Parathyroid adenoma (tissue), 2 donors: ENCODE results near the gene ACIN1.

Experiments used
- H2AFZ ChIP-seq: fragments of 300-600 bp; sonication (generic); one replicate; pipeline ENCODE4 v1.7.0; 2017; ENCODE audit warnings: antibody characterized with exemption, mild to moderate bottlenecking
- H3K27ac ChIP-seq: fragments of 300-600 bp; sonication (generic); one replicate; pipeline ENCODE4 v1.7.0; 2017
- H3K27me3 ChIP-seq: fragments of 300-600 bp; sonication (generic); one replicate; pipeline ENCODE4 v1.7.0; 2017; ENCODE audit warnings: low read length; ENCODE audit not compliant: control insufficient read depth, insufficient read depth
- H3K36me3 ChIP-seq: fragments of 300-600 bp; sonication (generic); one replicate; pipeline ENCODE4 v1.7.0; 2017; ENCODE audit warnings: low read length; ENCODE audit not compliant: control insufficient read depth, insufficient read depth
- H3K4me1 ChIP-seq: fragments of 300-600 bp; sonication (generic); one replicate; pipeline ENCODE4 v1.7.0; 2017; ENCODE audit warnings: control low read depth
- H3K4me2 ChIP-seq: fragments of 300-600 bp; sonication (generic); one replicate; pipeline ENCODE4 v1.7.0; 2017; ENCODE audit warnings: low read length
- H3K4me3 ChIP-seq: fragments of 300-600 bp; sonication (generic); one replicate; pipeline ENCODE4 v1.7.0; 2017; ENCODE audit warnings: low read depth, low read length
- H3K79me2 ChIP-seq: fragments of 300-600 bp; sonication (generic); one replicate; pipeline ENCODE4 v1.7.0; 2017; ENCODE audit warnings: control low read depth
- H3K9ac ChIP-seq: fragments of 300-600 bp; sonication (generic); one replicate; pipeline ENCODE4 v1.7.0; 2017; ENCODE audit warnings: mild to moderate bottlenecking
- H3K9me3 ChIP-seq: fragments of 300-600 bp; sonication (generic); one replicate; pipeline ENCODE4 v1.7.0; 2017; ENCODE audit warnings: low read length; ENCODE audit not compliant: control insufficient read depth
- TF ChIP-seq, protein P1 (sequence below): fragments of 300-600 bp; sonication (generic); IDR thresholded peaks from one replicate; pipeline ENCODE4 v1.7.0; 2017; ENCODE audit warnings: antibody characterized with exemption, mild to moderate bottlenecking
- donor health status: primary hyperparathyroidism.

Gene ACIN1

DNA sequence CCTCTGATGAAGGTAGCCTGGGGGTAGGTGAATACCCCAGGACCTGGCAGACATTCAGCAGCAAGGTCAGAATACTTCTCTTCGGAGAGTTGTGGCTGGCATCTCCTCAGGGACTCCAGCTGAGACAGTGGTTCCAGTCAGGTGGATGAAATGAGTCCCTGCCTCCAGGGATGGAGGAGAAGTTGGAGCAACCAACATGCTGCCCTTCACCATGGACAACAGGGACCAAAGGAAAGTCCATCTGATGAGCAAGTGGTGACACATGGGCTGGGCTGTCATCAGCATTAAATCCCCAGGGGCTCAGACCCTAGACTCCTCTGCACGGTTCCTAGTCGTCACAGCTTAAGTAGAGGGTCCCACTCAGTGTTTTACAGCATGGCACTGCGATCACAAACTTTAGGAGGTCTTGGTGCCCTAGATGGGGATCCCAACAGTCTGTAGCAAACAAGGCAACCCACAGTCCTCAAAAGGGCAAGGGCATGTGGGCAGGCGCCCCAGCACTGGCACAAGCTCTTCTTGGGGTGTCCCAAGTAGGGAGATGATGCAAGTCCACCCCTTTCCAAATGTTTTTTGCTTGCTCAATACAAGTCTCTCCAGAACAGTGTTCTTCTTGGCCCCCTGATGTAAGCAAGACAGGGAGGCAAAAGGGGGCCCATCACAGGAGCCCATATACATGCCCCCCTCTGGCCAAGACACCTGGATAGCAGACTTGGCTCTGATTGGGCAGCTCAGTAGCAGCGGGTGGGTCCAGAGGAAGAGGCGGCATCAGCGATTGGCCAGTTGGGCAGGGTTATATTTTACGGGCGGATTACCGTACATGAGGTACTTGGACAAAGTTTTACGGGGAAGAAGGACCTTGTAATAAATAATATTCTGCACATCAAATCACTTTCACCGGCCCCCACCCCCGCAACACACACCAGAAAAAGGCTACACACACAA, 26.8 kb downstream of the ACIN1 start:
- Histone ChIP-seq H3K79me2 (peaks cover 11% of the 10 kb centered on the region), H3K27ac (no peak overlapping the region), H3K4me2 (no peak overlapping the region), H3K9me3 (no peaks in the 10 kb centered on the region), H3K27me3 (no peaks in the 10 kb centered on the region), H3K4me1 (peaks cover 23% of the 10 kb centered on the region), H3K36me3 (no peaks in the 10 kb centered on the region), H3K4me3 (no peak overlapping the region), H2AFZ (no peak overlapping the region), H3K9ac (no peak overlapping the region)
- TF ChIP-seq, protein P1, sequence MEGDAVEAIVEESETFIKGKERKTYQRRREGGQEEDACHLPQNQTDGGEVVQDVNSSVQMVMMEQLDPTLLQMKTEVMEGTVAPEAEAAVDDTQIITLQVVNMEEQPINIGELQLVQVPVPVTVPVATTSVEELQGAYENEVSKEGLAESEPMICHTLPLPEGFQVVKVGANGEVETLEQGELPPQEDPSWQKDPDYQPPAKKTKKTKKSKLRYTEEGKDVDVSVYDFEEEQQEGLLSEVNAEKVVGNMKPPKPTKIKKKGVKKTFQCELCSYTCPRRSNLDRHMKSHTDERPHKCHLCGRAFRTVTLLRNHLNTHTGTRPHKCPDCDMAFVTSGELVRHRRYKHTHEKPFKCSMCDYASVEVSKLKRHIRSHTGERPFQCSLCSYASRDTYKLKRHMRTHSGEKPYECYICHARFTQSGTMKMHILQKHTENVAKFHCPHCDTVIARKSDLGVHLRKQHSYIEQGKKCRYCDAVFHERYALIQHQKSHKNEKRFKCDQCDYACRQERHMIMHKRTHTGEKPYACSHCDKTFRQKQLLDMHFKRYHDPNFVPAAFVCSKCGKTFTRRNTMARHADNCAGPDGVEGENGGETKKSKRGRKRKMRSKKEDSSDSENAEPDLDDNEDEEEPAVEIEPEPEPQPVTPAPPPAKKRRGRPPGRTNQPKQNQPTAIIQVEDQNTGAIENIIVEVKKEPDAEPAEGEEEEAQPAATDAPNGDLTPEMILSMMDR, result no peak

DNA sequence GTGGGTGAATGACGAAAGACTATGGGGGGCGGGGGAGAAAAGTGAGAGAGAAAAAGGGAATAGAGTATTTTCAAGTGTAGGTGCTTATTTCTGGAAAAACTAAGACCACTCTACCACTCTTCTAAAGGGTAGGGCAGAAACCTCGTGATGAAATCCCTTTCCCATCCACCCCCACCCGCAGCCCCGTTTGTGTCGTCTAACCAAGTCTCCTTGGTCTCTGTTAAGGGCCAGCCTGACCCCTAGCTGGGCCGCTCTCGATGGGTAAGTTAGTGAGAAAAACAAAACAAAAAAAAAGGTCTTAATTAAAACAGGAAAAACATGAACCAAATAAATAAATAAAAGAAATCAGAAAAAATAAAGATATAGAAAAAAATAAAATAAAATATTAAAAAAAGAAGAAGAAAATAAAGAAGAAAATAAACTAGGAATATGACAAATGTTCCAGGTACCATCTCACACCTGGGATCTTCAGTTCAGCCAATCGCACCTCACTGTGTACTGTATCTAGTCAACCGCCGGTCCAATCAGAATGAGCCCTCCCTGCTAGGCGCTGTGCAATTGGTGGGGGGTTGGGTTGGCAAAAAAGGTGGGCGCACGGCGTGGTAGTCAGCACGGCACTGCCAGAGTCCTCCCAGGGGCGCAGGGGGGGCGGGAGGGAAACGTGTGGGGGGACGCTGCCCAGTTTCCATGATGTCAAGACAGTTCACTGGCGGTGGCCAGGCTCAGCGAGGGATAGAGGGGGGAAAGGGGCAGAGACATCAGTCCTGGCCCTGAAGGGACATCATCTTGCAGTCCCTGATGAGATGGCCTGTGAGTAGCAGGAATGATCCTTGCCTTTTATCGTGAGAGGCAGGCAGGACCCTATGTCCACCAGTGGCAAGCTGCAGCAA, 27.8 kb downstream of the ACIN1 start:
- TF ChIP-seq, protein P1, result no peak
- Histone ChIP-seq H3K36me3 (no peaks in the 10 kb centered on the region), H3K9ac (no peak overlapping the region), H2AFZ (no peak overlapping the region), H3K9me3 (no peaks in the 10 kb centered on the region), H3K27me3 (no peaks in the 10 kb centered on the region), H3K4me3 (no peak overlapping the region), H3K4me2 (no peak overlapping the region), H3K27ac (no peak overlapping the region), H3K79me2 (peaks cover 11% of the 10 kb centered on the region), H3K4me1 (peaks cover 17% of the 10 kb centered on the region)

DNA sequence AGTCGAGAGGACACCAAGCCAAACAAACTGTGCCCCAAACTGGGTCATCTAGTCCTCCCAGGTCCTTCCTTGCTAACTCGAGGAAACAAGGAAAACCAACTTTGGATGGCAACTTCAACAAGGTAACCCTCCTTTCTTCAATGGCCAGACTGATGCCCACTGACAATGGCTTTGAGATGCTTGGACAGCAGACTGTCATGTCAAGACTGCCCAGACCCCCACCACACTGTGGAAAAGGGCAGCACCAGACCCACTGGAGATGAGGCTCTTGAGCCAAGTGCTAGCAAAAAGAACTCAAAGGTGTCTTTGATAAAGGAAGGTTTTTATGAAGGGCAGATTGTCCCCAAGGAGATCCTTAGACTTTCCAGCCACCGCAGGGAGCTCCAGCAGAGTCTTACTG, 28.6 kb downstream of the ACIN1 start:
- Histone ChIP-seq H3K27ac (no peak overlapping the region), H3K4me1 (peaks cover 16% of the 10 kb centered on the region), H3K9me3 (no peaks in the 10 kb centered on the region), H3K9ac (no peak overlapping the region), H2AFZ (no peak overlapping the region), H3K27me3 (no peaks in the 10 kb centered on the region), H3K36me3 (no peaks in the 10 kb centered on the region), H3K4me2 (no peak overlapping the region), H3K79me2 (peaks cover 11% of the 10 kb centered on the region), H3K4me3 (no peak overlapping the region)
- TF ChIP-seq, protein P1, result no peak

DNA sequence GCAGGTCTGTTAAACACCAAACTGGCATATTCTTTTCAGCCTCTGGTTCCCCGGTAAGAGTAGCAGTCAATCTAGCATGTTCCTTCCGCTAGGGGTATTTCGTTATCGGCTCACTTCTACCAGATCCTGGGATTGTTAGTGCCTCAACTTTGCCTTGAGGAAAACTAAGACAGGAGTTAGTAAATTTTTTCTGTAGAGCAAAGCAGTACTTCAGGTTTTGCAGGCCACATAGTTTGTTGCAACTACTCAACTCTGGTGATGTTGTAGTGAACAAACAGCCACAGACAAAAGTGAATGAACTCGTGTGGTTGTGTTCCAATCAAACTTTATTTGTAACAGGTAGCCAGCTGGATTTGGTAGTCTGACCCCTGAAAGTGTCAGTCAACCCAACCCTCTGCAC, 31.3 kb downstream of the ACIN1 start:
- TF ChIP-seq, protein P1, result no peak
- Histone ChIP-seq H3K4me2 (no peak overlapping the region), H3K79me2 (peaks cover 11% of the 10 kb centered on the region), H2AFZ (no peak overlapping the region), H3K4me3 (no peak overlapping the region), H3K4me1 (peaks cover 6% of the 10 kb centered on the region), H3K27me3 (no peaks in the 10 kb centered on the region), H3K9ac (no peak overlapping the region), H3K27ac (no peak overlapping the region), H3K9me3 (no peaks in the 10 kb centered on the region), H3K36me3 (no peaks in the 10 kb centered on the region)
